DND-41 (cell line): Measurements from ENCODE around the gene SLC38A3.

Experiments
- ATAC-seq: fragments of 200-7000 bp; cut with Tn5 transposase; 3 replicates; pipeline ENCODE4 v1.9.1; 2021; ENCODE audit warnings: low read depth; ENCODE audit not compliant: insufficient read depth
- DNase-seq: peaks from one replicate; pipeline ENCODE4 v3.0.0-alpha.2; 2020
- H2AFZ ChIP-seq: 2 replicates; pipeline ENCODE4 v1.6.0; 2012; ENCODE audit warnings: low read depth, low read length
- H3K27ac ChIP-seq: 2 replicates; pipeline ENCODE4 v1.5.1; 2012; ENCODE audit warnings: low read length, inconsistent platforms
- H3K27me3 ChIP-seq: fragments of 200-600 bp; sonication (generic); 2 replicates; pipeline ENCODE4 v1.6.0; 2012; ENCODE audit warnings: low read length, mild to moderate bottlenecking, inconsistent platforms; ENCODE audit not compliant: insufficient read depth, poor library complexity
- H3K36me3 ChIP-seq: 2 replicates; pipeline ENCODE4 v1.5.1; 2012; ENCODE audit warnings: low read length, inconsistent platforms; ENCODE audit not compliant: insufficient read depth
- H3K4me1 ChIP-seq: 2 replicates; pipeline ENCODE4 v1.5.1; 2012; ENCODE audit warnings: mild to moderate bottlenecking, low read length; ENCODE audit not compliant: insufficient read depth
- H3K4me2 ChIP-seq: 2 replicates; pipeline ENCODE4 v1.6.0; 2012; ENCODE audit warnings: mild to moderate bottlenecking, moderate library complexity, low read length, inconsistent platforms; ENCODE audit not compliant: insufficient read depth
- H3K4me3 ChIP-seq, 2 experiments: fragments of 200-600 bp in 1 of 2; shearing (Covaris generic) in 1 of 2; 2 replicates each; pipeline ENCODE4 v1.5.1; 2012 to 2016; ENCODE audit warnings: inconsistent platforms in 2 of 2, low read length in 2 of 2, mild to moderate bottlenecking in 2 of 2, low read depth in 1 of 2, moderate library complexity in 1 of 2
- H3K79me2 ChIP-seq: 2 replicates; pipeline ENCODE4 v1.6.0; 2012; ENCODE audit warnings: low read length, inconsistent platforms; ENCODE audit not compliant: insufficient read depth
- H3K9ac ChIP-seq: 2 replicates; pipeline ENCODE4 v1.6.0; 2012; ENCODE audit warnings: low read depth, mild to moderate bottlenecking, inconsistent platforms, low read length, moderate library complexity
- H3K9me3 ChIP-seq: 2 replicates; pipeline ENCODE4 v1.5.1; 2012; ENCODE audit warnings: low read length, moderate library complexity, mild to moderate bottlenecking, inconsistent platforms; ENCODE audit not compliant: insufficient read depth, severe bottlenecking
- H4K20me1 ChIP-seq: 2 replicates; pipeline ENCODE4 v1.6.0; 2012; ENCODE audit warnings: low read length; ENCODE audit not compliant: insufficient read depth
- EZH2 ChIP-seq: IDR thresholded peaks from 3 replicates; pipeline ENCODE4 v1.6.1; 2012; ENCODE audit warnings: borderline replicate concordance, low read depth, mild to moderate bottlenecking, moderate library complexity, low read length, inconsistent platforms; ENCODE audit not compliant: severe bottlenecking
- TF ChIP-seq, protein P1 (sequence below): IDR thresholded peaks from 2 replicates; pipeline ENCODE4 v1.5.1; 2012; ENCODE audit warnings: borderline replicate concordance, low read length, moderate library complexity, mild to moderate bottlenecking; ENCODE audit not compliant: poor library complexity, severe bottlenecking; ENCODE audit errors: extremely low read depth

Gene SLC38A3

DNA sequence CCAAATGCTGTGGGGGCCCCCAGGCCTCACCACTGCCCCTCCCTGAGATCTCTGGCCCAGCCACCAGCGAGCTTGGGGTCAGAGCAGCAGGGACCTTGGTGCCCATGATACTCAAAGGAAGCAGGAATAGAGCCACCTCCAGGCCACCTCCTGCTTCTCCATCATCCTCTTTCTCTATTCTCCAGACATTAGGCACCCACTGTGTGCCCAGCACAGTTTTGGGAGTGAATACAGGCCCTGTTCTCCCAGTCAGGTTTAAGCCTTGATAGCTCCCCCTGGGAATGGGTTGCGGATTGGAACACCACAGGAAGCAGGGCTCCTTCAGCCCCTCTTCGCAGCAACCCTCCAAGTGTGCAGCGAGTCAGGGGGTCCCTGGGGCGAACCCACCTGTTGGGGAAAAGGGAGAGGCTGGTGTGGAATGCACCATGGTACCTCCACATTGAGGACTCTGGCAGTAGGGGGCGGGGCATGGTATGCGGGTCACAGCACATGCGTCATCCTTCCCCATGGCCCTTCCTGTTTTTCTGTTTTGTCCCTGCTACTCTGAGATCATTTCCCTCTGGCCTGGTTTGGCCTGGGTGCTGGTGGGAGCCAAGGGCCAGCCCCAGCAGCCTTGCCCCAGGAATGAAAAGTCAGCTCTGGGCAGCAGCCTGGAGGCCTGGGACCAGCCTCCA lies 49.6 kb downstream of the SLC38A3 start:
- TF ChIP-seq, protein P1, sequence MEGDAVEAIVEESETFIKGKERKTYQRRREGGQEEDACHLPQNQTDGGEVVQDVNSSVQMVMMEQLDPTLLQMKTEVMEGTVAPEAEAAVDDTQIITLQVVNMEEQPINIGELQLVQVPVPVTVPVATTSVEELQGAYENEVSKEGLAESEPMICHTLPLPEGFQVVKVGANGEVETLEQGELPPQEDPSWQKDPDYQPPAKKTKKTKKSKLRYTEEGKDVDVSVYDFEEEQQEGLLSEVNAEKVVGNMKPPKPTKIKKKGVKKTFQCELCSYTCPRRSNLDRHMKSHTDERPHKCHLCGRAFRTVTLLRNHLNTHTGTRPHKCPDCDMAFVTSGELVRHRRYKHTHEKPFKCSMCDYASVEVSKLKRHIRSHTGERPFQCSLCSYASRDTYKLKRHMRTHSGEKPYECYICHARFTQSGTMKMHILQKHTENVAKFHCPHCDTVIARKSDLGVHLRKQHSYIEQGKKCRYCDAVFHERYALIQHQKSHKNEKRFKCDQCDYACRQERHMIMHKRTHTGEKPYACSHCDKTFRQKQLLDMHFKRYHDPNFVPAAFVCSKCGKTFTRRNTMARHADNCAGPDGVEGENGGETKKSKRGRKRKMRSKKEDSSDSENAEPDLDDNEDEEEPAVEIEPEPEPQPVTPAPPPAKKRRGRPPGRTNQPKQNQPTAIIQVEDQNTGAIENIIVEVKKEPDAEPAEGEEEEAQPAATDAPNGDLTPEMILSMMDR = no peak
- TF ChIP-seq EZH2 = no peak
- ATAC-seq (no peak), DNase-seq (no peak)
- no peak overlapping the region for H3K27ac ChIP-seq
- H3K27me3 ChIP-seq = no peaks in the 10 kb centered on the region
- peaks cover 3% of the 10 kb centered on the region for H3K4me1 ChIP-seq
- H3K36me3 ChIP-seq = peaks cover 81% of the 10 kb centered on the region
- no peak overlapping the region for H2AFZ ChIP-seq
- H4K20me1 ChIP-seq = peaks cover 63% of the 10 kb centered on the region
- no peak overlapping the region for H3K4me3 ChIP-seq
- H3K79me2 ChIP-seq = peaks cover 38% of the 10 kb centered on the region
- H3K9me3 ChIP-seq = no peaks in the 10 kb centered on the region
- no peak overlapping the region for H3K4me2 ChIP-seq
- no peak overlapping the region for H3K9ac ChIP-seq

DNA sequence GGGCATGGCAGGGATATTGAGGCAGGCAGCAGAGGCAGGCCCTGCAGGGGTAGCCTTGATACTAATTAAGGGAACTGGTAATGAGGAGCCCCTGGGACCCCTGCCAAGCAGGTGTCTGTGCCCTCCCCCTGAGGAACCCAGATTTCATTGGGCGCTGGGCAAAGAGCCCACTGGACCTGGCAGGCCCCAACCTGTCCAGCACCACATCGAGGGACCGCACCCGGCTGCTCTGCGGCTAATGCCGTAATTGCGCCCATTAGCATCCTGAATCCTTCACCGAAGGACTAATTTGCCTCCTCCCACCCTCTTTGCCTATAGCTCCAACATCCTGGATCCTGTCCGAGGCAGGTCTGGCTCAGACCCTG lies 50.2 kb downstream of the SLC38A3 start:
- peaks cover 76% of the 10 kb centered on the region for H3K36me3 ChIP-seq
- H3K4me3 ChIP-seq = no peak overlapping the region
- H3K9ac ChIP-seq = no peak overlapping the region
- no peak overlapping the region for H3K4me2 ChIP-seq
- no peaks in the 10 kb centered on the region for H3K27me3 ChIP-seq
- H3K9me3 ChIP-seq = no peaks in the 10 kb centered on the region
- peaks cover 58% of the 10 kb centered on the region for H4K20me1 ChIP-seq
- TF ChIP-seq EZH2 = no peak
- TF ChIP-seq, protein P1 = no peak
- DNase-seq (no peak), ATAC-seq (no peak)
- no peak overlapping the region for H2AFZ ChIP-seq
- H3K4me1 ChIP-seq = peaks cover 6% of the 10 kb centered on the region
- H3K79me2 ChIP-seq = peaks cover 32% of the 10 kb centered on the region
- H3K27ac ChIP-seq = no peak overlapping the region

DNA sequence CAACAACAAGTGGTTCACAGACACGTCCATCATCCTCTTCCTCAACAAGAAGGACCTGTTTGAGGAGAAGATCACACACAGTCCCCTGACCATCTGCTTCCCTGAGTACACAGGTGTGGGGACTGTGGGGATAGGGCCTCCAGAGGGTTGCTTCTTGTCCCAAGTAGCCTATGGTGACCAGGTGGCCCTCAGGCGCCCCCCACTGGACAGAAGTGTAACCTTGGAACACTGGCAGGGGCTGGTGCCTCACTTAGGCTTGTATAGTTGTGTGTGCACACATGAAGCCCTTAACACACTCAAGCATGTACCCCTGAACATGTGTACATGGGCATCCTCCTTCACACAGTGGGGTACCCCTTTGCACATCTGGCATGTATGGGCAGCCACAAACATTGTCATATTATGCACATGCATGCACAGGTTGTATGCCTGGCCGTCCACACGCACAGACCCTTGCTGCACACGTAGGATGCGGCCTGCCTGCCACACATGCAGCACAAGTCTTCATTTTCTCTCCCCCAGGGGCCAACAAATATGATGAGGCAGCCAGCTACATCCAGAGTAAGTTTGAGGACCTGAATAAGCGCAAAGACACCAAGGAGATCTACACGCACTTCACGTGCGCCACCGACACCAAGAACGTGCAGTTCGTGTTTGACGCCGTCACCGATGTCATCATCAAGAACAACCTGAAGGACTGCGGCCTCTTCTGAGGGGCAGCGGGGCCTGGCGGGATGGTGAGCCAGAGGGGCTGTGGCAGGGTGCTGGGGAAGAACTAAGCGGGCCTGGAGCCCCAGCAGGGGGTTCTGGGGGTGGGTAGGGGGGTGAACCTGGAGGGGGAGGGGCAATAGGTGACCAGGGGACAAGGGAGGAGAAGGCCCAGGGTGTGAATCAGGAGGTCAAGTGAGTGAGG lies 52.2 kb downstream of the SLC38A3 start:
- TF ChIP-seq EZH2 = no peak
- TF ChIP-seq, protein P1 = peak; percentile 66
- no peak overlapping the region for H2AFZ ChIP-seq
- H3K4me2 ChIP-seq = no peak overlapping the region
- H3K36me3 ChIP-seq = peaks cover 57% of the 10 kb centered on the region
- ATAC-seq = no peak
- H3K27me3 ChIP-seq = no peaks in the 10 kb centered on the region
- DNase-seq = peak; percentile 45
- H3K79me2 ChIP-seq = peaks cover 12% of the 10 kb centered on the region
- H4K20me1 ChIP-seq = peaks cover 41% of the 10 kb centered on the region
- H3K9me3 ChIP-seq = no peaks in the 10 kb centered on the region
- H3K27ac ChIP-seq = no peak overlapping the region
- H3K4me1 ChIP-seq = peaks cover 18% of the 10 kb centered on the region
- no peak overlapping the region for H3K4me3 ChIP-seq
- H3K9ac ChIP-seq = no peak overlapping the region
